ENCODE measurements around the gene YEATS4.

GRCh38 chr12:69342421-69342820 lies 17.1 kb upstream of the YEATS4 start:
- TF ChIP-seq CBX2 (IDR thresholded peaks at IDR 0.05; ENCODE audit: insufficient read depth, low read length, poor library complexity, severe bottlenecking) (no peak), POLR2A (conservative IDR thresholded peaks at IDR 0.05) (no peak), NFYB (IDR thresholded peaks at IDR 0.05; ENCODE audit: extremely low read depth, insufficient read length) (no peak), NR2C2 (CRISPR knock-in tag; IDR thresholded peaks at IDR 0.05) (no peak), NR2C2 (tag; IDR thresholded peaks at IDR 0.05) (no peak), CHD2 (IDR thresholded peaks at IDR 0.05; ENCODE audit: low read depth, low read length) (no peak), ZNF133 (CRISPR knock-in tag; IDR thresholded peaks at IDR 0.05) (no peak), NR3C1 (CRISPR knock-in tag; IDR thresholded peaks at IDR 0.05) (no peak), USF2 (CRISPR knock-in tag; IDR thresholded peaks at IDR 0.05) (no peak), JUND (IDR thresholded peaks at IDR 0.05; ENCODE audit: borderline replicate concordance, low read depth, low read length) (no peak), JUND (tag; IDR thresholded peaks at IDR 0.05; ENCODE audit: borderline replicate concordance, low read depth, low read length) (no peak), FOSL1 (tag; conservative IDR thresholded peaks at IDR 0.05) (no peak), DIDO1 (tag; IDR thresholded peaks at IDR 0.05; ENCODE audit: low read depth) (no peak), POLR2AphosphoS5 (IDR thresholded peaks at IDR 0.05; ENCODE audit: control insufficient read depth, insufficient read depth, low read depth, low read length) (no peak), MEF2A (IDR thresholded peaks at IDR 0.05; ENCODE audit: control insufficient read depth, low read depth, low read length) (no peak), CEBPB (tag; IDR thresholded peaks at IDR 0.05) (no peak)
